Thyroid gland (tissue), 4 donors: ENCODE results near the gene MIDN.

Source experiments
- CTCF ChIP-seq, 6 experiments: fragments of 200-600 bp in 3 of 6; fragments of 450-650 bp in 3 of 6; sonication (generic) in 3 of 6; IDR thresholded peaks; one replicate each; pipeline ENCODE4 v1.5.1; 2016 to 2019; ENCODE audit warnings: antibody characterized with exemption in 6 of 6, mild to moderate bottlenecking in 2 of 6, inconsistent platforms in 1 of 6, moderate library complexity in 1 of 6
- POLR2A ChIP-seq, 2 donors: fragments of 450-650 bp; IDR thresholded peaks; one replicate each; pipeline ENCODE4 v1.6.1; 2017; ENCODE audit warnings: antibody characterized with exemption in 2 of 2, mild to moderate bottlenecking in 2 of 2, moderate library complexity in 1 of 2

GRCh38 chr19:1218751-1219567 is 29.4 kb upstream of the MIDN start:
- TF ChIP-seq CTCF (IDR thresholded peaks at IDR 0.05) (no peak), POLR2A (IDR thresholded peaks at IDR 0.05) (no peak)
